ENCODE data around the gene KPNA3. TPM values are rescaled to one million over a fixed set of nuclear protein-coding genes. Genes with fewer than 3 reads are reported as not detected.
A peak's percentile ranks its signal among the peaks of the same experiment; 100 is the strongest.

Gene KPNA3
- 10 to 100 TPM; 19.6 to 22.3 (median 21.4) TPM for total RNA-seq
- 26.0 TPM for total RNA-seq (2013)
- total RNA-seq = 28.4 to 142 (median 44.1) reads per million in 29 experiments

DNA sequence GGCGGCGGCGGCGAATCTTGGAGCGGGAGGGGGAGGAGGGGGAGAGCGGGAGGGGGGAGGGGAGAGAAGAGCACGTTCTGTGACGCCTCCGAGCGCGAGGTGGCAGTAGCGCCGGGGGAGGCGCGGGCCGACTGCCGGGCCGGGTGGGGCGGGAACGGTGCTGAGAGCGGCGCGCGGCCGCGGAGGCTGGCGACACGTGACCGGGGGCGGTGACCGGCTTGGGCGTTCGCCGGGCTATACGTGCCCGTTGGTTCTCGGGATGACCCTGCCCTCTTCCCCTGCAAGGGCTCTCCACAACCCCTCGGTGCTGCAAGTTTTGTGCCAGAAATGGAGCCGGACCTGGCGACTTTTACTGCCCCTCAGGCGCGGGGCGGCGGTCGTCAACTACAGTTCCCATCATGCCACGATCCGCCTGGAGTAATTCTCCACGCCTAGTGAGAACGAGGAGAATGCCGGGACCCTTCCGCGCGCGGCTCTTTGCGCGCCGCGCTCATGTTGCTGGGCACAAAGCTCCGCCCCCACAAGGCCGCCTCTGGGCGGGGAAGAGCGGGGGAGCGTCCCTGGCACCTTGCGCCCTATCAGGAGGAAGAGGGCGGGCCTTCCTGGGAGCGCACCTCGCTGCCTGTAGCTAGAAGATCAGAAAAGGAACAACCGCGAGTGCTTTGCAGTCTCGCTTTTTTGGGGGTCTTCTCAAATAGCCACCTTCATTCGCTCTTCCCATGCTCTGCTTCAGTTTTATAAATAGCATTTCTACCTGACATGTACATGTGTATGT is at the start of gene KPNA3:
KPNA3 (minus strand) TSS at position 133 of the 775 bp plus-strand sequence. CDS start 176 bp downstream, outside the sequence.
- peak within 1 kb of the TSS; percentile 82 to 95 (median 94) for H3K4me3 Mint-ChIP-seq
- ChIA-PET CTCF (interaction anchor here (0.5 to 1.9 kb wide), 22 partner anchors 8 to 1960 kb away, joined by 3 to 12 read pairs (median 4); partner anchors contain the start of genes CAB39L (in 1 of the 2), EBPL (in 1 of the 2), SETDB2 (in 1 of the 2) and SPRYD7 (in 1 of the 2)), POLR2A (interaction anchor here (0.6 to 1.3 kb wide), 14 partner anchors 11 to 1852 kb away, joined by 3 to 11 read pairs (median 6); partner anchors contain the start of genes CDADC1 (in 1 of the 2), EBPL (in 1 of the 2), INTS6 (in 1 of the 2) and RCBTB1 (in 1 of the 2))
- Histone ChIP-seq H3K9me3 (no peaks in the 10 kb centered on the region), H3K27ac (ENCODE audit: low read length) (peak within 1 kb of the TSS; percentile 77), H3K4me1 (ENCODE audit: control insufficient read depth in 1 of 2, extremely low read depth in 1 of 2, insufficient read depth in 2 of 2, low read length in 2 of 2) (peaks cover 12 to 21% of the 10 kb centered on the region in 2 experiments), H3K4me3 (ENCODE audit: control insufficient read depth in 1 of 2, extremely low read depth in 1 of 2, low read length in 1 of 2) (peak within 1 kb of the TSS; percentile 75 to 84), H3K36me3 (ENCODE audit: control insufficient read depth in 2 of 2, extremely low read depth in 1 of 2, insufficient read depth in 1 of 2, low read length in 1 of 2) (no peaks in the 10 kb centered on the region), H3K27me3 (replicated peaks in 1 of 2; ENCODE audit: control insufficient read depth in 2 of 2, extremely low read depth in 1 of 2, insufficient read depth in 2 of 2, low read length in 1 of 2) (peaks cover 0 to 3% of the 10 kb centered on the region in 2 experiments)
- DNase-seq (peak; percentile 91 to 99 (median 96)), ATAC-seq (replicated peaks in 1 of 4) (peak; percentile 89 to 93 (median 90))
- H3K4me1 Mint-ChIP-seq = peaks cover 38% of the 10 kb centered on the region in 3 donors
- peak within 1 kb of the TSS; percentile 89 to 98 for H3K27ac Mint-ChIP-seq
- H3K36me3 Mint-ChIP-seq = peaks cover 5% of the 10 kb centered on the region
- no peaks in the 10 kb centered on the region for H3K9me3 Mint-ChIP-seq
- peaks cover 4% of the 10 kb centered on the region in 2 donors for H3K27me3 Mint-ChIP-seq
- under 1% methylated on average over 52 of the region's 71 CpGs for WGBS (ENCODE audit: insufficient coverage)

DNA sequence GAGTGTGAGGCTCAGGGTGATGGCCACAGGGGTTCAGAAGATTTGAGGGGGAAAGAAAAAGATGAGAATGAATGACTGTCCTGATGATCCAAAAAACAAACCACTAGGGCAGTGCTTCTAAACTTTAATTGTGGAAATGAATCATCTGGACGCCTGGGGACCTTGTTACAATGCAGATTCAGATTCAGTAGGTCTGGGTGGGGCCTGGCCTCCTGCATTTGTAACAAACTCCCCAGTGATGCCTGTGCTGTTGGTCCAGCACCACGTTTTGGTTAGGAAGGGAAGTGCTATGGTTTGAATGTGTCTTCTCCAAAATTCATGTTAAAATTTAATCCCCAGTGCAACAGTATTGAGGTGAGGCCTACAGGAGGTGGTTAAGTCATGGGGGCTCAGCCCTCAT is 49.5 kb upstream of the KPNA3 start:
- no peak overlapping the region for H3K4me3 ChIP-seq (ENCODE audit: control insufficient read depth in 1 of 2, extremely low read depth in 1 of 2, low read length in 1 of 2)
- POLR2A ChIA-PET = no interaction called here
- no peaks in the 10 kb centered on the region for H3K36me3 ChIP-seq (ENCODE audit: control insufficient read depth in 2 of 2, extremely low read depth in 1 of 2, insufficient read depth in 1 of 2, low read length in 1 of 2)
- no peaks in the 10 kb centered on the region for H3K4me1 ChIP-seq (ENCODE audit: control insufficient read depth in 1 of 2, extremely low read depth in 1 of 2, insufficient read depth in 2 of 2, low read length in 2 of 2)
- no peak for DNase-seq
- ATAC-seq (replicated peaks in 1 of 4) = no peak
- no peaks in the 10 kb centered on the region for H3K9me3 Mint-ChIP-seq
- H3K4me1 Mint-ChIP-seq = no peaks in the 10 kb centered on the region
- H3K27ac ChIP-seq (ENCODE audit: low read length) = no peak overlapping the region
- H3K36me3 Mint-ChIP-seq = no peaks in the 10 kb centered on the region
- peaks cover 0 to 3% of the 10 kb centered on the region in 2 experiments for H3K27me3 ChIP-seq (replicated peaks in 1 of 2; ENCODE audit: control insufficient read depth in 2 of 2, extremely low read depth in 1 of 2, insufficient read depth in 2 of 2, low read length in 1 of 2)
- H3K27me3 Mint-ChIP-seq = no peaks in the 10 kb centered on the region
- H3K4me3 Mint-ChIP-seq = no peak overlapping the region
- H3K27ac Mint-ChIP-seq = no peak overlapping the region
- no CpG with 5 or more reads among the region's 2 CpGs for WGBS (ENCODE audit: insufficient coverage)
- CTCF ChIA-PET = no interaction called here
- no peaks in the 10 kb centered on the region for H3K9me3 ChIP-seq

DNA sequence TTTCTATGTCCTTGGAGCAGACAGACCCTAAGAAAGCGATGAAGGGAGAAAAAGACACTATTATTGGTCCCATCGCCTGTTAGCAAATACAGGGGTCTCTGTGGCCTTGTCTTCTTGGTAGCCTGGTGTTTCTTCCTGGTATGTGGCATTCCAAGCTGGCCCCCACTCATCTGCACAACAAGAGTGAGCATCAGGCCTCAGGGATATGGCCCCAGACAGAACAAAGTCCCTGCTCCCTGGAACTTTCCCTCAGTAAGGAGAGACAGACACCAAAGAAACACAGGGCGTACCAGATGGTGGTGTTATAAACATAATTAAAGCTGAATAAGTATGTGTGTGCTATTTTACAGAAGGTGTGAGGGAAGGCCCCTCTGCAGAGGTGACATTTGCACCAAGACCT is 48.2 kb upstream of the KPNA3 start:
- H3K27me3 ChIP-seq (replicated peaks in 1 of 2; ENCODE audit: control insufficient read depth in 2 of 2, extremely low read depth in 1 of 2, insufficient read depth in 2 of 2, low read length in 1 of 2) = no peaks in the 10 kb centered on the region
- CTCF ChIA-PET = no interaction called here
- Mint-ChIP-seq H3K4me3 (no peak overlapping the region), H3K27ac (no peak overlapping the region), H3K36me3 (no peaks in the 10 kb centered on the region), H3K4me1 (no peaks in the 10 kb centered on the region), H3K27me3 (no peaks in the 10 kb centered on the region), H3K9me3 (no peaks in the 10 kb centered on the region)
- ATAC-seq (replicated peaks in 1 of 4) = no peak
- POLR2A ChIA-PET = no interaction called here
- H3K36me3 ChIP-seq (ENCODE audit: control insufficient read depth in 2 of 2, extremely low read depth in 1 of 2, insufficient read depth in 1 of 2, low read length in 1 of 2) = no peaks in the 10 kb centered on the region
- 100% methylated on average over 1 of the region's 3 CpGs for WGBS (ENCODE audit: insufficient coverage)
- no peak for DNase-seq
- H3K4me1 ChIP-seq (ENCODE audit: control insufficient read depth in 1 of 2, extremely low read depth in 1 of 2, insufficient read depth in 2 of 2, low read length in 2 of 2) = no peaks in the 10 kb centered on the region
- no peaks in the 10 kb centered on the region for H3K9me3 ChIP-seq
- no peak overlapping the region for H3K27ac ChIP-seq (ENCODE audit: low read length)
- H3K4me3 ChIP-seq (ENCODE audit: control insufficient read depth in 1 of 2, extremely low read depth in 1 of 2, low read length in 1 of 2) = no peak overlapping the region

GRCh38 chr13:49840266-49840665 is 47.8 kb upstream of the KPNA3 start:
- no peaks in the 10 kb centered on the region for H3K27me3 ChIP-seq (replicated peaks in 1 of 2; ENCODE audit: control insufficient read depth in 2 of 2, extremely low read depth in 1 of 2, insufficient read depth in 2 of 2, low read length in 1 of 2)
- ChIA-PET POLR2A (no interaction called here), CTCF (interaction anchor here in 1 of 2 donors (0.5 kb wide), 1 partner anchor 181 kb away, joined by 3 read pairs; no protein-coding TSS in a partner anchor)
- no peaks in the 10 kb centered on the region for H3K9me3 ChIP-seq
- no peaks in the 10 kb centered on the region for H3K4me1 ChIP-seq (ENCODE audit: control insufficient read depth in 1 of 2, extremely low read depth in 1 of 2, insufficient read depth in 2 of 2, low read length in 2 of 2)
- Mint-ChIP-seq H3K27ac (no peak overlapping the region), H3K36me3 (no peaks in the 10 kb centered on the region), H3K4me1 (no peaks in the 10 kb centered on the region), H3K9me3 (no peaks in the 10 kb centered on the region), H3K4me3 (no peak overlapping the region), H3K27me3 (no peaks in the 10 kb centered on the region)
- no peak overlapping the region for H3K27ac ChIP-seq (ENCODE audit: low read length)
- no CpG with 5 or more reads among the region's 4 CpGs for WGBS (ENCODE audit: insufficient coverage)
- DNase-seq (no peak), ATAC-seq (replicated peaks in 1 of 4) (no peak)
- H3K4me3 ChIP-seq (ENCODE audit: control insufficient read depth in 1 of 2, extremely low read depth in 1 of 2, low read length in 1 of 2) = no peak overlapping the region
- no peaks in the 10 kb centered on the region for H3K36me3 ChIP-seq (ENCODE audit: control insufficient read depth in 2 of 2, extremely low read depth in 1 of 2, insufficient read depth in 1 of 2, low read length in 1 of 2)

- CTCF ChIA-PET = no interaction called here
- no peaks in the 10 kb centered on the region for H3K36me3 Mint-ChIP-seq
Observed at GRCh38 chr13:49838989-49839388, 46.5 kb upstream of the KPNA3 start.

GRCh38 chr13:49836516-49836915 is 44.0 kb upstream of the KPNA3 start:
- DNase-seq (no peak), ATAC-seq (replicated peaks in 1 of 4) (no peak)
- H3K9me3 Mint-ChIP-seq = no peaks in the 10 kb centered on the region
- POLR2A ChIA-PET = no interaction called here
- Histone ChIP-seq H3K4me1 (ENCODE audit: control insufficient read depth in 1 of 2, extremely low read depth in 1 of 2, insufficient read depth in 2 of 2, low read length in 2 of 2) (no peaks in the 10 kb centered on the region), H3K4me3 (ENCODE audit: control insufficient read depth in 1 of 2, extremely low read depth in 1 of 2, low read length in 1 of 2) (no peak overlapping the region), H3K36me3 (ENCODE audit: control insufficient read depth in 2 of 2, extremely low read depth in 1 of 2, insufficient read depth in 1 of 2, low read length in 1 of 2) (no peaks in the 10 kb centered on the region), H3K27me3 (replicated peaks in 1 of 2; ENCODE audit: control insufficient read depth in 2 of 2, extremely low read depth in 1 of 2, insufficient read depth in 2 of 2, low read length in 1 of 2) (peaks cover 0 to 3% of the 10 kb centered on the region in 2 experiments), H3K27ac (ENCODE audit: low read length) (no peak overlapping the region), H3K9me3 (no peaks in the 10 kb centered on the region)
- WGBS (ENCODE audit: insufficient coverage) = 80% methylated on average over 3 of the region's 5 CpGs
- peaks cover 0 to 5% of the 10 kb centered on the region in 2 donors for H3K27me3 Mint-ChIP-seq
- H3K36me3 Mint-ChIP-seq = no peaks in the 10 kb centered on the region
- H3K4me3 Mint-ChIP-seq = no peak overlapping the region
- no peak overlapping the region for H3K27ac Mint-ChIP-seq
- CTCF ChIA-PET = interaction anchor here in 1 of 2 donors (0.5 kb wide), 1 partner anchor 651 kb away, joined by 3 read pairs; no protein-coding TSS in a partner anchor
- peaks cover 0 to 2% (median 2%) of the 10 kb centered on the region in 3 donors for H3K4me1 Mint-ChIP-seq

More at GRCh38 chr13:49838989-49839388, 46.5 kb upstream of the KPNA3 start:
- no peaks in the 10 kb centered on the region for H3K9me3 Mint-ChIP-seq
- peaks cover 0 to 2% of the 10 kb centered on the region in 2 donors for H3K27me3 Mint-ChIP-seq
- Histone ChIP-seq H3K4me1 (ENCODE audit: control insufficient read depth in 1 of 2, extremely low read depth in 1 of 2, insufficient read depth in 2 of 2, low read length in 2 of 2) (no peaks in the 10 kb centered on the region), H3K4me3 (ENCODE audit: control insufficient read depth in 1 of 2, extremely low read depth in 1 of 2, low read length in 1 of 2) (no peak overlapping the region), H3K36me3 (ENCODE audit: control insufficient read depth in 2 of 2, extremely low read depth in 1 of 2, insufficient read depth in 1 of 2, low read length in 1 of 2) (no peaks in the 10 kb centered on the region), H3K27me3 (replicated peaks in 1 of 2; ENCODE audit: control insufficient read depth in 2 of 2, extremely low read depth in 1 of 2, insufficient read depth in 2 of 2, low read length in 1 of 2) (no peaks in the 10 kb centered on the region), H3K9me3 (no peaks in the 10 kb centered on the region), H3K27ac (ENCODE audit: low read length) (no peak overlapping the region)
- POLR2A ChIA-PET = interaction anchor here in 1 of 2 donors (0.6 kb wide), 1 partner anchor 107 kb away, joined by 7 read pairs; no protein-coding TSS in a partner anchor
- no peak overlapping the region for H3K27ac Mint-ChIP-seq
- no CpG with 5 or more reads among the region's 4 CpGs for WGBS (ENCODE audit: insufficient coverage)
- ATAC-seq (replicated peaks in 1 of 4) (no peak), DNase-seq (no peak)
- no peak overlapping the region for H3K4me3 Mint-ChIP-seq
- H3K4me1 Mint-ChIP-seq = no peaks in the 10 kb centered on the region
